NK-92 (cell line): ENCODE measurements around the gene BRD2.
"Not testable (repeated sequence)": the region's sequence is repeated elsewhere in the genome, so short reads cannot be mapped to it uniquely, and the experiment has no call there.

ENCODE experiments used
- DNase-seq: peaks from one replicate; lab custom pipeline; 2025; ENCODE audit not compliant: unreplicated experiment; lab: John Stamatoyannopoulos, UW

BRD2 gene

GRCh38 chr6:32968093-32968866 lies at the start of gene BRD2:
Gene BRD2 (plus strand): TSS chr6:32968594. CDS start chr6:32972899, 4,305 bp downstream.
- DNase-seq = no peak

GRCh38 chr6:32920715-32921114 lies 47.7 kb upstream of the BRD2 start:
- DNase-seq = no peak

GRCh38 chr6:32922083-32922482 lies 46.3 kb upstream of the BRD2 start:
- no peak for DNase-seq

GRCh38 chr6:32931211-32931610 lies 37.2 kb upstream of the BRD2 start:
- no peak for DNase-seq

- DNase-seq = no peak
These were observed 36.1 kb upstream of the BRD2 start for GRCh38 chr6:32932132-32932868.

GRCh38 chr6:32933661-32934085 lies 34.7 kb upstream of the BRD2 start:
- DNase-seq = no peak

GRCh38 chr6:32935551-32936238 lies 32.7 kb upstream of the BRD2 start:
- no peak for DNase-seq

GRCh38 chr6:32936239-32937152 lies 31.9 kb upstream of the BRD2 start:
- DNase-seq = no peak

GRCh38 chr6:32937230-32937633 lies 31.2 kb upstream of the BRD2 start:
- DNase-seq = no peak

GRCh38 chr6:32938494-32938893 lies 29.9 kb upstream of the BRD2 start:
- no peak for DNase-seq

- no peak for DNase-seq
These were observed 27.7 kb upstream of the BRD2 start, which contains the start of gene HLA-DMB for GRCh38 chr6:32940656-32941213. Gene HLA-DMB (minus strand): TSS chr6:32941028. CDS start chr6:32940807, 221 bp downstream.

GRCh38 chr6:32941214-32941768 lies 27.1 kb upstream of the BRD2 start:
- no peak for DNase-seq

- DNase-seq = not testable (repeated sequence)
These were observed 25.8 kb upstream of the BRD2 start for GRCh38 chr6:32942555-32943123.

- no peak for DNase-seq
These were observed 24.3 kb upstream of the BRD2 start for GRCh38 chr6:32943864-32944649.

- no peak for DNase-seq
These were observed 23.2 kb upstream of the BRD2 start for GRCh38 chr6:32945108-32945760.

- DNase-seq = no peak
These were observed 22.4 kb upstream of the BRD2 start for GRCh38 chr6:32945953-32946352.

- DNase-seq = no peak
These were observed 21.5 kb upstream of the BRD2 start for GRCh38 chr6:32946893-32947292.
